Inferior parietal cortex (tissue), 1 donor: ENCODE measurements around the gene HDAC4.
"Not testable (repeated sequence)": the region's sequence is repeated elsewhere in the genome, so short reads cannot be mapped to it uniquely, and the experiment has no call there.

Experiments
- DNase-seq: peaks from one replicate; pipeline ENCODE4 v3.0.0-alpha.2; 2016; ENCODE audit errors: extremely low spot score

The HDAC4 gene

GRCh38 chr2:239089884-239090283 lies 310.9 kb downstream of the HDAC4 start:
- DNase-seq = no peak

GRCh38 chr2:239087046-239087710 lies 313.6 kb downstream of the HDAC4 start:
- DNase-seq = no peak

GRCh38 chr2:239086325-239087020 lies 314.3 kb downstream of the HDAC4 start:
- no peak for DNase-seq

- peak; percentile 56 for DNase-seq
These were observed 315.4 kb downstream of the HDAC4 start for GRCh38 chr2:239085201-239085992.

GRCh38 chr2:239084007-239084406 lies 316.8 kb downstream of the HDAC4 start:
- no peak for DNase-seq

GRCh38 chr2:239082425-239082824 lies 318.4 kb downstream of the HDAC4 start:
- DNase-seq = no peak

- DNase-seq = no peak
These were observed 319.2 kb downstream of the HDAC4 start for GRCh38 chr2:239081622-239082021.

- DNase-seq = no peak
These were observed 319.8 kb downstream of the HDAC4 start for GRCh38 chr2:239081046-239081445.

- DNase-seq = no peak
These were observed 321.0 kb downstream of the HDAC4 start for GRCh38 chr2:239079671-239080294.

- no peak for DNase-seq
These were observed 322.5 kb downstream of the HDAC4 start for GRCh38 chr2:239078128-239078924.

GRCh38 chr2:239077260-239077659 lies 323.6 kb downstream of the HDAC4 start:
- no peak for DNase-seq

- DNase-seq = no peak
These were observed 324.7 kb downstream of the HDAC4 start for GRCh38 chr2:239075918-239076758.

- no peak for DNase-seq
These were observed 326.9 kb downstream of the HDAC4 start for GRCh38 chr2:239073745-239074530.

GRCh38 chr2:239073270-239073669 lies 327.6 kb downstream of the HDAC4 start:
- no peak for DNase-seq

GRCh38 chr2:239072786-239073185 lies 328.0 kb downstream of the HDAC4 start:
- no peak for DNase-seq

- no peak for DNase-seq
These were observed 330.4 kb downstream of the HDAC4 start for GRCh38 chr2:239070466-239070865.

- not testable (repeated sequence) for DNase-seq
These were observed 331.2 kb downstream of the HDAC4 start for GRCh38 chr2:239069362-239070333.

GRCh38 chr2:239068411-239068810 lies 332.4 kb downstream of the HDAC4 start:
- DNase-seq = no peak
